Activated effector memory CD4-positive, alpha-beta T cell treated with Interleukin-2 at 50 U/mL for 16 hours (primary cell): ENCODE results near the gene LAMC1.
"Not testable (repeated sequence)": the region's sequence is repeated elsewhere in the genome, so short reads cannot be mapped to it uniquely, and the experiment has no call there.

ENCODE experiments used
- DNase-seq: peaks from one replicate; pipeline ENCODE4 v3.0.0-alpha.2; 2020

Gene LAMC1

GRCh38 chr1:183114441-183114840 lies 91.2 kb downstream of the LAMC1 start:
- no peak for DNase-seq

- DNase-seq: no peak
These were observed 93.2 kb downstream of the LAMC1 start for GRCh38 chr1:183116416-183116815.

GRCh38 chr1:183121609-183122008 lies 98.4 kb downstream of the LAMC1 start:
- no peak for DNase-seq

DNA sequence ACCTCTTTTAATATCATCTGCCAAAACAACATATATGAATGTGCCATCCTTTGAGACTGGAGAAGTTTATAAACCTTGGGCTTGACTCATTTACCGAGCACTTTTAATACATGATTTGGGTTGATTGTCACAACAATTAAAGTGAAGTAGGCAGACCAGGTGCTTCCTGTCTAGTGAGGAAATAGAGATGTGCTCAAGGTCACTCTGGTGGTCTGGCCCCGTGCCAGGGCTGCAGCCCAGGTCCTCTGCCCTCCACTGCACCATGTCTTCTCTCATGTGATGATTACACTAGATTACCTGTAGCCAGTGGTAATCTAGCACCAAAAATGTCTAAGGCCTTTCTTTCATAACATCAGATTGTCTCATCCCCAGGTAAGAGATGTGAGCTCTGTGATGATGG lies 101.0 kb downstream of the LAMC1 start:
- no peak for DNase-seq

GRCh38 chr1:183125279-183125999 lies 102.2 kb downstream of the LAMC1 start:
- DNase-seq: no peak

DNA sequence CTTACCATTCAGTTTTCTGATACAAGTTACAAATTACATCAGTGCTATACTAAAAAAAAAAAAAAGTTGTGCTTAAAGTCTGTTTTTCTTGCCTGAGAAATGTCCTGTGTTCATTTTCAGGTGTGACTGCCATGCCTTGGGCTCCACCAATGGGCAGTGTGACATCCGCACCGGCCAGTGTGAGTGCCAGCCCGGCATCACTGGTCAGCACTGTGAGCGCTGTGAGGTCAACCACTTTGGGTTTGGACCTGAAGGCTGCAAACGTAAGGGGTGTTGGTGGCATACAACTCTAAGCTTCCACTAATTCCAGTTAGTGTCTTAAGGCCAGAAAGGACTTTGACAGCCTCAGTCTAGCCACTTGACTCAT lies 102.8 kb downstream of the LAMC1 start:
- no peak for DNase-seq

- no peak for DNase-seq
These were observed 103.3 kb downstream of the LAMC1 start for GRCh38 chr1:183126528-183126927.

GRCh38 chr1:183129921-183130690 lies 106.9 kb downstream of the LAMC1 start:
- no peak for DNase-seq

DNA sequence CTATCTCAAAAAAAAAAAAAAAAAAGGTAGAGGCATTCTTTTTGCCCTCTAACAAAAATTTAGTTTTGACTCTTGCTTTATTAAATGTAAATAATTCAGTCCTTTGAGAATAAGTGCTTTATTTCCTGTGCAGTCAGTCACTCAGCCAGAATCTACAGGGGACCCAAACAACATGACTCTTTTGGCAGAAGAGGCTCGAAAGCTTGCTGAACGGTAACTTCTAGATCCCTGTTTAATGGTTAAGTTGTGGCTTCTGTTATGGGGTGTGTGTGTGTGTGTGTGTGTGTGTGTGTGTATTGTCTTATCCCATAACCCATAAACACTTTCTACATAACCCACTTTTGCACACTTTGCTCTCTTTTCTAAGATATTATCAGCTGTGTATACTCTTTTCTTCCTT lies 107.9 kb downstream of the LAMC1 start:
- DNase-seq: no peak

DNA sequence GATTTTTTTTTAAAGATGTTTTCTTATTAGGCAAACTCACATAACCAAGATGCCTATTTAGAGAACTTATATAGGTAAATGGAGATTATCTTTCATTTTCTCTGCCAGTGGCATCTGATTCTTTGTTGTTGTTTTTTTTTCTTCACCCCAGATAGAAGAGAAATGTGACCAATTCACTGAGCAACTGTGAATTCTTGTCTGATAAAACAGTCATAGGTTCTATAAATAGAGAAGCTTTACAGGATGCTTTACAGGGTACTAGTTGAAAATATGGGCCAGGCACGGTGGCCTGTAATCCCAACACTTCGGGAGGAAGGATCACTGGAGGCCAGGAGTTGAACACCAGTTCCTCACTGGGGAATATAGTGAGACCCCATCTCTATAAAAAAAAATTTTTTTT lies 112.1 kb downstream of the LAMC1 start:
- no peak for DNase-seq

DNA sequence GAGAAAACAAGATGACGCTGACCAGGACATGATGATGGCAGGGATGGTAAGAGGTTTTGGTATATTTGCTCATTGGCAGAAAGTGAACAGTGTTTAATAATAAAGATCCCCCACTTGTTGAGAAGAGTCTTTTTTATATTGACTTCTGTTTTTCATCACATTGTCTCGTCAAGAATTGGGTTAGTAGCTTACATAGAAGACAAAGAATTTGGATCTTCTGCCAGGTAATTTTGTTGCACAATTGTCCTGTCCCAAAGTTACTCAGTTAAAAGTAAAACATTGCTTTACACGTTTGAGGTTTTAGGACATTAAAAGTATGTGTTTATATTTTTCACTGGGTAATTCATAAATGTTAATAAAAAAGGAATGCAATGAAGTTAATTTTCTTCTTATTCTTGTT lies 114.6 kb downstream of the LAMC1 start:
- DNase-seq: no peak

GRCh38 chr1:183138301-183138700 lies 115.1 kb downstream of the LAMC1 start:
- DNase-seq: no peak

DNA sequence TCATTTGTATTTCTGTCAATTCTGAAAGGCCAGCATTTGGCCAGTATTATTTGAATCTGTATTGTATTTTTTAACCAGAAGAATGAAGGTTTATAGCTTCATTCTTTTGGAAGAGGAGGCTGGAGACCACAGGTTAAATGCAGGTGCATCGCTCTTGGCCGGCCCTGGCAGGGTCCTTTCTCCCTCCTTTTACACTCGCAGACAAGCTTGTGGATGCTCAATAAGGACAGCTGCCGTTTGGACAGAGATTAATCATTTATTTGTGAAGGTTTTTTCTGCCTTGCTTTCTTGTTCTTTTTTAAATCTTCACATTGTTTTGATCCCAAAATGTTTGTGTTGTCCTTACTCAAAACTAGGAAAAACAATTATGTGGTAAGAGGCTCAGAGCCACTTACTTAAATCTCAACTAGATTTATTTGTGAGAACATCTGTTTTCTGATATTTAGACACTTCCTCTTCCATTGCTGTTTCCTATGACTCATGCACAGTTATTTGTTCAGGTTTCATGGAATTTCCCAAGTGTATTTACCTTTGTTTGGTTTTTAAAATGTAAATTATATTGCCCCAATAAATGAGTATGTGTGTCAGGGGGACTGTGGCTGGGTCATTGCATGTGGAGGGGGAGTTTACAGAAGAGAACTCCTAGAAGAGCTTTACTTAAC lies 116.2 kb downstream of the LAMC1 start:
- DNase-seq: no peak

GRCh38 chr1:183140633-183141032 lies 117.4 kb downstream of the LAMC1 start:
- no peak for DNase-seq

DNA sequence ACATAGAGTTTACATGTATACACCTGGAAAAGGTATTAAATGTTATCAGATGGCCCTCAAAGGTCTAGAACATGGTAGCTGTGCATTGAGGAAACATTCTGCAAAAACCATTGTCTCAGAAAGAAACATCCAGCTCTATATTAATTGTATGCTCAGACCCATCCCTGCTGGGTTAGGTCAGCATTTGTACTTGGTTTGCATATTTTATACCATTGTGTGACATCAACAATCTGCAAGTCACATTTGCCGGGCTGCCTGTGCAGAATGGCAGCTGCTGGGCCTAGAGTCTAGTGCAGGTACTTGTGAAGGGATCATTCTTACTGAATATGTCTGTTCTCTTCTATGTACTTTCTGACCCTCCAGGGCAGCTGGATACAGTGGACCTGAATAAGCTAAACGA lies 119.0 kb downstream of the LAMC1 start:
- DNase-seq: no peak

DNA sequence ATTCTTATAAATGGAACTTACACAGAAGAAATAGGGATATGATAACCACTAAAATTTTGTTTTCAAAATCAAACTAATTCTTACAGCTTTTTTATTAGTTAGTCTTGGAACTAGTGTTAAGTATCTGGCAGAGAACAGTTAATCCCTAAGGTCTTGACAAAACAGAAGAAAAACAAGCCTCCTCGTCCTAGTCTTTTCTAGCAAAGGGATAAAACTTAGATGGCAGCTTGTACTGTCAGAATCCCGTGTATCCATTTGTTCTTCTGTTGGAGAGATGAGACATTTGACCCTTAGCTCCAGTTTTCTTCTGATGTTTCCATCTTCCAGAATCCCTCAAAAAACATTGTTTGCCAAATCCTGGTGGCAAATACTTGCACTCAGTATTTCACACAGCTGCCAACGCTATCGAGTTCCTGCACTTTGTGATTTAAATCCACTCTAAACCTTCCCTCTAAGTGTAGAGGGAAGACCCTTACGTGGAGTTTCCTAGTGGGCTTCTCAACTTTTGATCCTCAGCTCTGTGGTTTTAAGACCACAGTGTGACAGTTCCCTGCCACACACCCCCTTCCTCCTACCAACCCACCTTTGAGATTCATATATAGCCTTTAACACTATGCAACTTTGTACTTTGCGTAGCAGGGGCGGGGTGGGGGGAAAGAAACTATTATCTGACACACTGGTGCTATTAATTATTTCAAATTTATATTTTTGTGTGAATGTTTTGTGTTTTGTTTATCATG lies 120.5 kb downstream of the LAMC1 start:
- DNase-seq: no peak

DNA sequence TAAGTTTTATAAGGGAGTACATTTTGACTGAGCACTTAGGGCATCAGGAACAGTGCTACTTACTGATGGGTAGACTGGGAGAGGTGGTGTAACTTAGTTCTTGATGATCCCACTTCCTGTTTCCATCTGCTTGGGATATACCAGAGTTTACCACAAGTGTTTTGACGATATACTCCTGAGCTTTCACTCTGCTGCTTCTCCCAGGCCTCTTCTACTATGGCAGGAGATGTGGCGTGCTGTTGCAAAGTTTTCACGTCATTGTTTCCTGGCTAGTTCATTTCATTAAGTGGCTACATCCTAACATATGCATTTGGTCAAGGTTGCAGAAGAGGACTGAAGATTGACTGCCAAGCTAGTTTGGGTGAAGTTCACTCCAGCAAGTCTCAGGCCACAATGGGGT lies 121.5 kb downstream of the LAMC1 start:
- no peak for DNase-seq

- no peak for DNase-seq
These were observed 124.5 kb downstream of the LAMC1 start for GRCh38 chr1:183147735-183148134.

- DNase-seq: no peak
These were observed 125.4 kb downstream of the LAMC1 start for GRCh38 chr1:183148599-183148998.

DNA sequence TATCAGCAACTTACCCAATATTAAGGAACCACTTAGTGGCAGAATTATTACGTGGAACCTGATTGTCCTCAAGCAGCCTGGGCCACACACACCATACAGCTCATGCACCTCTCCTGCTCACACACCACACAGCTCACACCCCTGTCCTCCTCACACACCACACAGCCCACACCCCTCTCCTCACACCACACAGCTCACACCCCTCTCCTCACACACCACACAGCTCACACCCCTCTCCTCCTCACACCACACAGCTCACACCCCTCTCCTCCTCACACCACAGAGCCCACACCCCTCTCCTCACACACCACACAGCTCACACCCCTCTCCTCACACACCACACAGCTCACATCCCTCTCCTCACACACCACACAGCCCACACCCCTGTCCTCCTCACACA lies 126.1 kb downstream of the LAMC1 start:
- no peak for DNase-seq

DNA sequence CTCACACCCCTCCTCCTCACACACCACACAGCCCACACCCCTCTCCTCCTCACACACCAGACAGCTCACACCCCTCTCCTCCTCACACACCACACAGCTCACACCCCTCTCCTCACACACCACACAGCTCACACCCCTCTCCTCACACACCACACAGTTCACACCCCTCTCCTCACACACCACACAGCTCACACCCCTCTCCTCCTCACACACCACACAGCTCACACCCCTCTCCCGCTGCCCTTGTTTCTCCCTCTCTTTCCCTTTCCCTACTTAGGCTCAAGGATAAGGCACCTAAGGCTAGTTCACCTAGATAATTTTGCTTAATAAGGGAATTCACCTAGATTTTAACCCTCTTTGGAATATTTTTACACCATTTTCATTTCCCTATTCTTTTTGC lies 126.8 kb downstream of the LAMC1 start:
- DNase-seq: not testable (repeated sequence)

- no peak for DNase-seq
These were observed 127.2 kb downstream of the LAMC1 start for GRCh38 chr1:183150445-183150844.

DNA sequence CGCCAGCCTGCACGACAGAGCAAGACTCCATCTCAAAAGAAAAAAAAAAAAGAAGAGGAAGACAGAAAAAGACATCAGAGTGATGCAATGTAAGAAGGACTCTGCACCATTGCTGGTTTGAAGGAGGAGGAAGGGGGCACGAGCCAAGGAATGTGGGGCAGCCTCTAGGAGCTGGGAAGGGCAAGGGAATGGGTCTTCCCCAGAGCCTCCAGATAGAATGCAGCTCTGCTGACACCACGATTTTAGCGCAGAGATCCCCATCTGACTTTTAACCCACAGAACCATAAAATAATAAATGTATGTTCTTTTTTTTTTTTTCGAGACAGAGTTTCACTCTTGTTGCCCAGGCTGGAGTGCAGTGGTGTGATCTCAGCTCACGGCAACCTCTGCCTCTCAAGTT lies 129.0 kb downstream of the LAMC1 start:
- DNase-seq: no peak
